CD4-positive, alpha-beta T cell (primary cell): Measurements from ENCODE around the gene ARHGAP15. TPM values are rescaled to one million over a fixed set of nuclear protein-coding genes. Genes with fewer than 3 reads are reported as not detected.

Experiments
- ATAC-seq: fragments of 200-7000 bp; cut with Tn5 transposase; one replicate; pipeline ENCODE4 v1.10.0; 2022; ENCODE audit warnings: mild to moderate bottlenecking; ENCODE audit not compliant: poor library complexity
- CTCF ChIA-PET: fragments of 350-600 bp; sonication (Branson Sonifier 250); formaldehyde crosslinking; loops from one replicate; lab custom pipeline; 2021; ENCODE audit warnings: antibody characterized with exemption, inconsistent platforms; lab: Charles Lee
- POLR2A ChIA-PET: fragments of 350-600 bp; sonication (Branson Sonifier 250); formaldehyde crosslinking; loops from one replicate; lab custom pipeline; 2021; ENCODE audit warnings: antibody characterized with exemption, inconsistent platforms; lab: Charles Lee
- DNase-seq, 14 experiments: peaks; one replicate each; pipeline ENCODE4 v3.0.0-alpha.2; 2013 to 2020; ENCODE audit warnings: mixed read lengths in 2 of 14
- H3K27ac ChIP-seq, 2 donors: one replicate each; pipeline versions ENCODE4 v1.5.1 to v1.7.0; 2013; ENCODE audit warnings: low read length in 2 of 2, low read depth in 1 of 2, mild to moderate bottlenecking in 1 of 2
- H3K27me3 ChIP-seq, 2 experiments: 1 replicate in 1 of 2; 2 replicates in 1 of 2; pipeline versions ENCODE4 v1.6.1 to v1.7.0; 2013; ENCODE audit warnings: low read length in 2 of 2, control low read depth in 1 of 2, mild to moderate bottlenecking in 1 of 2, moderate library complexity in 1 of 2; ENCODE audit not compliant: insufficient read depth in 2 of 2, control insufficient read depth in 1 of 2
- H3K36me3 ChIP-seq: one replicate; pipeline ENCODE4 v1.6.1; 2013; ENCODE audit warnings: low read length, control low read depth; ENCODE audit not compliant: insufficient read depth
- H3K4me1 ChIP-seq: one replicate; pipeline ENCODE4 v1.6.1; 2013; ENCODE audit warnings: low read length, control low read depth; ENCODE audit not compliant: insufficient read depth
- H3K4me3 ChIP-seq: one replicate; pipeline ENCODE4 v1.5.1; 2013; ENCODE audit warnings: mild to moderate bottlenecking, low read length, moderate library complexity
- H3K9me3 ChIP-seq, 2 experiments: 1 replicate in 1 of 2; 2 replicates in 1 of 2; pipeline versions ENCODE4 v1.6.1 to v1.7.0; 2013; ENCODE audit warnings: low read length in 2 of 2, mild to moderate bottlenecking in 2 of 2, control low read depth in 1 of 2, moderate library complexity in 1 of 2; ENCODE audit not compliant: control insufficient read depth in 1 of 2, insufficient read depth in 1 of 2
- H3K27ac Mint-ChIP-seq: one replicate; pipeline ENCODE4 v1.8.0; 2020; ENCODE audit warnings: mixed read lengths
- H3K27me3 Mint-ChIP-seq: one replicate; pipeline ENCODE4 v1.8.0; 2021; ENCODE audit warnings: mixed read lengths
- H3K36me3 Mint-ChIP-seq: one replicate; pipeline ENCODE4 v1.8.0; 2021; ENCODE audit warnings: low read depth, mixed read lengths
- H3K4me1 Mint-ChIP-seq: one replicate; pipeline ENCODE4 v1.8.0; 2021; ENCODE audit warnings: low read depth, mixed read lengths
- H3K4me3 Mint-ChIP-seq: one replicate; pipeline ENCODE4 v1.8.0; 2020; ENCODE audit warnings: mild to moderate bottlenecking, mixed read lengths
- H3K9me3 Mint-ChIP-seq: one replicate; pipeline ENCODE4 v1.8.0; 2020; ENCODE audit warnings: mixed read lengths
- CTCF ChIP-seq: fragments of 200-600 bp; IDR thresholded peaks from one replicate; pipeline ENCODE4 v1.8.0; 2022; ENCODE audit warnings: antibody characterized with exemption, mild to moderate bottlenecking
- intact Hi-C, 2 experiments: fragments of 100-400 bp; cut with DNase I in 1 of 2; cut with micrococcal nuclease in 1 of 2; formaldehyde crosslinking; loops; one replicate each; pipeline versions ENCODE4 v1.15.1 to v1.9.0; 2023 to 2025; cut with DNase I, micrococcal nuclease
- total RNA-seq, 174 experiments: library from RNA in 2 of 174; stranded (reverse) in 2 of 174; gene quantifications; one replicate each; pipeline ENCODE4 v1.2.3 and lab custom pipeline; 2021 to 2026

Gene ARHGAP15
- total RNA-seq, 2 experiments from 2014 or later: 158 to 165 TPM

GRCh38 chr2:143550500-143550899 is 421.3 kb downstream of the ARHGAP15 start:
- Histone ChIP-seq H3K9me3 (no peaks in the 10 kb centered on the region), H3K27ac (no peak overlapping the region), H3K4me1 (no peaks in the 10 kb centered on the region), H3K36me3 (peaks cover 2% of the 10 kb centered on the region), H3K4me3 (no peak overlapping the region), H3K27me3 (no peaks in the 10 kb centered on the region)
- no peak overlapping the region for H3K27ac Mint-ChIP-seq
- no peak overlapping the region for H3K4me3 Mint-ChIP-seq
- DNase-seq (no peak), ATAC-seq (no peak)
- intact Hi-C loops: no loop called here
- H3K27me3 Mint-ChIP-seq: no peaks in the 10 kb centered on the region
- H3K9me3 Mint-ChIP-seq: no peaks in the 10 kb centered on the region
- H3K4me1 Mint-ChIP-seq: peaks cover 22% of the 10 kb centered on the region
- peaks cover 57% of the 10 kb centered on the region for H3K36me3 Mint-ChIP-seq
- ChIA-PET POLR2A (no interaction called here), CTCF (no interaction called here)
- TF ChIP-seq CTCF: no peak

GRCh38 chr2:143551971-143552650 is 422.9 kb downstream of the ARHGAP15 start:
- Mint-ChIP-seq H3K4me1 (peaks cover 14% of the 10 kb centered on the region), H3K4me3 (no peak overlapping the region), H3K9me3 (no peaks in the 10 kb centered on the region), H3K27me3 (no peaks in the 10 kb centered on the region), H3K27ac (no peak overlapping the region), H3K36me3 (peaks cover 66% of the 10 kb centered on the region)
- ChIA-PET CTCF (no interaction called here), POLR2A (no interaction called here)
- H3K4me1 ChIP-seq: no peaks in the 10 kb centered on the region
- ATAC-seq (no peak), DNase-seq (no peak)
- H3K27ac ChIP-seq: no peak overlapping the region
- TF ChIP-seq CTCF: no peak
- no peaks in the 10 kb centered on the region for H3K9me3 ChIP-seq
- no peak overlapping the region for H3K4me3 ChIP-seq
- H3K27me3 ChIP-seq: no peaks in the 10 kb centered on the region
- H3K36me3 ChIP-seq: peaks cover 10% of the 10 kb centered on the region
- intact Hi-C loops: no loop called here

- ATAC-seq: no peak
These were observed 424.0 kb downstream of the ARHGAP15 start for GRCh38 chr2:143553261-143553660.

More at GRCh38 chr2:143553261-143553660, 424.0 kb downstream of the ARHGAP15 start:
- H3K27ac ChIP-seq: no peak overlapping the region
- POLR2A ChIA-PET: no interaction called here
- no peak overlapping the region for H3K4me3 ChIP-seq
- Mint-ChIP-seq H3K9me3 (no peaks in the 10 kb centered on the region), H3K36me3 (peaks cover 69% of the 10 kb centered on the region), H3K4me3 (no peak overlapping the region), H3K27ac (no peak overlapping the region), H3K27me3 (no peaks in the 10 kb centered on the region), H3K4me1 (peaks cover 4% of the 10 kb centered on the region)
- no peak for DNase-seq
- peaks cover 22% of the 10 kb centered on the region for H3K36me3 ChIP-seq
- no peaks in the 10 kb centered on the region for H3K27me3 ChIP-seq
- no peaks in the 10 kb centered on the region for H3K4me1 ChIP-seq
- TF ChIP-seq CTCF: no peak
- CTCF ChIA-PET: no interaction called here
- no peaks in the 10 kb centered on the region for H3K9me3 ChIP-seq
- intact Hi-C loops: no loop called here
